PC-9 (cell line): ENCODE measurements around the gene FAM47E. TPM values are rescaled to one million over a fixed set of nuclear protein-coding genes. Genes with fewer than 3 reads are reported as not detected.

Experiments
- BruUV-seq: library from RNA; stranded (reverse); fragments of 400-500 nt; replicated peaks from 2 replicates; lab custom pipeline; 2021; lab: Mats Ljungman, UMichigan
- CTCF ChIA-PET: fragments of 300-600 bp; sonication (Branson Sonifier 250); formaldehyde crosslinking; loops from one replicate; lab custom pipeline; 2022; ENCODE audit warnings: antibody characterized with exemption; lab: Charles Lee
- POLR2A ChIA-PET: fragments of 300-600 bp; sonication (Branson Sonifier 250); formaldehyde crosslinking; loops from one replicate; lab custom pipeline; 2022; ENCODE audit warnings: antibody characterized with exemption; ENCODE audit not compliant: unreplicated experiment; lab: Charles Lee
- DNase-seq, 2 experiments: peaks; one replicate each; pipeline versions ENCODE4 v3.0.0 to v3.0.0-alpha.2; 2015 to 2022; ENCODE audit warnings: mixed read lengths in 1 of 2
- H2AFZ ChIP-seq: fragments of 200-600 bp; sonication (generic); 2 replicates; pipeline ENCODE4 v1.8.1; 2017; ENCODE audit warnings: antibody characterized with exemption
- H3F3A ChIP-seq: fragments of 200-600 bp; sonication (generic); 2 replicates; pipeline ENCODE4 v1.8.1; 2017; ENCODE audit warnings: antibody characterized with exemption, mild to moderate bottlenecking, low read depth; ENCODE audit not compliant: insufficient read depth
- H3K27ac ChIP-seq: fragments of 200-600 bp; sonication (generic); 2 replicates; pipeline ENCODE4 v1.6.1; 2016; ENCODE audit warnings: mixed run types
- H3K27me3 ChIP-seq: fragments of 200-600 bp; sonication (generic); 2 replicates; pipeline ENCODE4 v1.6.1; 2016; ENCODE audit warnings: low read depth, mixed run types; ENCODE audit not compliant: insufficient read depth
- H3K36me3 ChIP-seq: fragments of 200-600 bp; sonication (generic); 2 replicates; pipeline ENCODE4 v1.6.1; 2016; ENCODE audit warnings: low read depth, mixed run types
- H3K4me1 ChIP-seq: fragments of 200-600 bp; sonication (generic); replicated peaks from 2 replicates; pipeline ENCODE4 v1.6.1; 2016; ENCODE audit warnings: mixed run types; ENCODE audit not compliant: insufficient read depth
- H3K4me2 ChIP-seq: fragments of 200-600 bp; sonication (generic); 2 replicates; pipeline ENCODE4 v1.6.1; 2017; ENCODE audit warnings: mixed run types
- H3K4me3 ChIP-seq: fragments of 200-600 bp; sonication (generic); 2 replicates; pipeline ENCODE4 v1.6.1; 2016; ENCODE audit warnings: mixed run types
- H3K79me2 ChIP-seq: fragments of 200-600 bp; sonication (generic); 2 replicates; pipeline ENCODE4 v1.6.1; 2017; ENCODE audit warnings: low read depth, mixed run types
- H3K9me2 ChIP-seq: fragments of 200-600 bp; sonication (generic); 2 replicates; pipeline ENCODE4 v1.8.1; 2017; ENCODE audit warnings: mild to moderate bottlenecking; ENCODE audit not compliant: insufficient read depth
- H3K9me3 ChIP-seq: fragments of 200-600 bp; sonication (generic); 2 replicates; pipeline ENCODE4 v1.8.1; 2016; ENCODE audit warnings: low read depth; ENCODE audit not compliant: insufficient read depth
- H4K20me1 ChIP-seq: fragments of 200-600 bp; sonication (generic); 2 replicates; pipeline ENCODE4 v1.8.1; 2017; ENCODE audit not compliant: insufficient read depth
- CTCF ChIP-seq: fragments of 200-600 bp; sonication (generic); conservative IDR thresholded peaks from 2 replicates; pipeline ENCODE4 v1.6.1; 2017; ENCODE audit warnings: mixed run types, antibody characterized with exemption, mild to moderate bottlenecking, moderate library complexity
- EZH2 ChIP-seq: fragments of 200-600 bp; sonication (generic); IDR thresholded peaks from 2 replicates; pipeline ENCODE4 v1.8.0; 2017; ENCODE audit warnings: antibody characterized with exemption, low read depth
- intact Hi-C: fragments of 100-400 bp; cut with micrococcal nuclease; formaldehyde crosslinking; loops from one replicate; pipeline ENCODE4 v1.10.0; 2022; ENCODE audit not compliant: unreplicated experiment
- total RNA-seq: library from RNA; stranded (reverse); gene quantifications from 2 replicates; pipeline ENCODE4 v1.2.3, GENCODE V29; 2021

FAM47E gene
- total RNA-seq, 1 experiment from 2014 or later, result 2.2 TPM

DNA sequence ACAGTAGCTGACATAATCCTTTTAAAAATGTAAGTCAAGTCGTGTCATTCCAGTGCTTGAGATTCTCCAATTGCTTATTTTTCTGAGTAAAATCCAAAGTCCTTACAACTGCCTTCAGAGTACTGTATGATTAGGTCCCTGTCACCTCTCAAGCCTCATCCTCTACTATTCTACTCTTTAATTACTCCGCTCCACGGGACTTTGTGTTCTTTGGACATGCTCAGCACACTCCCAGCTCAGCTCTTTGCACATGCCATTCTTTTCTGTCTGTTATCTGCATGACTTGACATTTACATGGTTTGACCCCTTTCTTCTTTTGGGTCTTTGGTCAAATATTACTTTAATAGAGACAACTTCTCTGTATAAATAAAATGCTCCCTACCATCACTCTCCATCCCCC, 15.1 kb downstream of the FAM47E start:
- CTCF ChIA-PET, result no interaction called here
- TF ChIP-seq EZH2 (no peak), CTCF (no peak)

DNA sequence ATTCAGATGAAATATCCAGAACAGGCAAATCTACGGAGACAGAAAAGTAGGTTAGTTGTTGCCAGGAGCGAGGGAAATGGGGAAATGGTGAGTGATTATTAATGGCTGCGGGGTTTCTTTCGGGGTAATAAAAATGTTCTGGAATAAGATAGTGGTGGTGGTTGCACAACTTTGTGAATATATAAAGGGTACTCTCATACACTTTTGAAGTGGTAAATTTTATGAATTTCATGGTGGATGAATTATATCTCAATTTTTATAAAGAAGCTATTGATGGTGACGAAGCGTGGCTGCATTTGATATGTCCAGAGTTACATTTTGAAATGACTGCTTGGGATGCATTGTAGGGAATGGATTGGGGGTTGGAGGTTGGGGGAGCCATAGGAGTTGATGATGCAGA, 16.3 kb downstream of the FAM47E start:
- Histone ChIP-seq H3K9me2 (no peaks in the 10 kb centered on the region), H2AFZ (no peak overlapping the region), H3K4me2 (no peak overlapping the region), H3K79me2 (no peaks in the 10 kb centered on the region), H4K20me1 (no peaks in the 10 kb centered on the region), H3K4me3 (no peak overlapping the region), H3F3A (no peaks in the 10 kb centered on the region), H3K4me1 (no peaks in the 10 kb centered on the region), H3K27me3 (no peaks in the 10 kb centered on the region), H3K36me3 (no peaks in the 10 kb centered on the region), H3K27ac (no peak overlapping the region), H3K9me3 (no peaks in the 10 kb centered on the region)
- BruUV-seq, result no TSS peak
- CTCF ChIA-PET, result no interaction called here
- TF ChIP-seq EZH2 (no peak), CTCF (no peak)
- POLR2A ChIA-PET, result no interaction called here
- no peak for DNase-seq
- intact Hi-C loops, result no loop called here

More for the DNA sequence above, 15.1 kb downstream of the FAM47E start:
- DNase-seq, result no peak
- H3K4me3 ChIP-seq, result no peak overlapping the region
- H3F3A ChIP-seq, result no peaks in the 10 kb centered on the region
- intact Hi-C loops, result no loop called here
- no peaks in the 10 kb centered on the region for H4K20me1 ChIP-seq
- H3K4me1 ChIP-seq, result no peaks in the 10 kb centered on the region
- no peak overlapping the region for H3K27ac ChIP-seq
- H2AFZ ChIP-seq, result no peak overlapping the region
- H3K9me2 ChIP-seq, result no peaks in the 10 kb centered on the region
- H3K79me2 ChIP-seq, result no peaks in the 10 kb centered on the region
- H3K9me3 ChIP-seq, result no peaks in the 10 kb centered on the region
- BruUV-seq, result no TSS peak
- H3K36me3 ChIP-seq, result no peaks in the 10 kb centered on the region
- POLR2A ChIA-PET, result no interaction called here
- H3K4me2 ChIP-seq, result no peak overlapping the region
- H3K27me3 ChIP-seq, result no peaks in the 10 kb centered on the region

DNA sequence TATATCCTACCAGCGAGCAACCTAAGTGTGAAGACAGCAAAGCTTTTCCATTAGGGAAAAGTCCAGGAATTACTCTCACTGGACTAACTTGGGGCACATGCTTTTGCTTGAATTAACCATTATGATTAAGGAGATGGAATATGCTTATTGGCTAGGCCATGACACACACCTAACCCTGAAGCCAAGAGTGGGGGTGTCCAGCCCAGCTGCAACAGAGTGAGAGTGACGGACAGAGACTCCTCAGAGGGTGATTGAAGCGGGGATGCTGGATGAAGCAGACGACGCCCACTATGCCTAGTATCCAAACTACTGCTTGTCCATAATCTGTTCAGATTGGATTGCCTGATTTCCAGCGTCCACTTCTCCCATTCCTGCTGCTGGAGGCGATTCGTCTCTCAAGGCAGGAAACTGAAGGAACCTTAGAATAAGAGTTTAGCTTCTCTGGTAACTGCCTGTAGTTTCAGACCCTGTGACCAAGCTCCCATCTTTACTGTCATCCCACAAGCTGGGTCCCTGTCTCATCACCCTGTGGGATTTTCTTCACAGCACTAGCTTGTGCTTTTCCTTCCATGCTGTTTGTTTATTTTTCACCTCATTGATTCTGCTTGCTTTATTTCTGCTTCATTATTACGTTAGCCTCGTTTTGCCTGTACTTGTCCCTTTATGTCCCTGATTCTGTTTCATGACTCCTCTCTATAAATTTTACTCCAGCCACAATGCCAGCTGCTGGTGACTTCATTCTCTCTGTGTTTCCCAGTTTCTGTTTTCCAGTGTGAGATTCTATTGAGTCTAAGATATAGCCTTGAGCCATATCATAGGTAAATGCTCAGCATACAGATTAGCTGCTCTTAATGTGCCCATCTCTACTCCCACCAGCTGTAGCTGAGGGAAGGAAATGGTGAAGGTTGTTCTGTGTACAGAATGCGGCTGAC, 19.0 kb downstream of the FAM47E start:
- H3K9me2 ChIP-seq, result no peaks in the 10 kb centered on the region
- intact Hi-C loops, result no loop called here
- no peak overlapping the region for H3K4me2 ChIP-seq
- H3K27ac ChIP-seq, result no peak overlapping the region
- ChIA-PET POLR2A (no interaction called here), CTCF (no interaction called here)
- no peak overlapping the region for H2AFZ ChIP-seq
- H4K20me1 ChIP-seq, result no peaks in the 10 kb centered on the region
- H3K4me3 ChIP-seq, result no peak overlapping the region
- TF ChIP-seq CTCF, result no peak
- TF ChIP-seq EZH2, result no peak
- H3K27me3 ChIP-seq, result no peaks in the 10 kb centered on the region
- no peaks in the 10 kb centered on the region for H3K79me2 ChIP-seq
- H3K9me3 ChIP-seq, result no peaks in the 10 kb centered on the region
- no peaks in the 10 kb centered on the region for H3F3A ChIP-seq
- no peak for DNase-seq
- no TSS peak for BruUV-seq
- no peaks in the 10 kb centered on the region for H3K36me3 ChIP-seq
- no peaks in the 10 kb centered on the region for H3K4me1 ChIP-seq
